HG03469 (cell line): ENCODE data around the gene KRT6A.
"Not testable (repeated sequence)": the region's sequence is repeated elsewhere in the genome, so short reads cannot be mapped to it uniquely, and the experiment has no call there.

ENCODE experiments used
- ATAC-seq: cut with Tn5 transposase; IDR thresholded peaks from one replicate; pipeline ENCODE4 v1.9.1; 2021; ENCODE audit warnings: mild to moderate bottlenecking, moderate library complexity, moderate number of reproducible peaks; ENCODE audit not compliant: unreplicated experiment

KRT6A gene

GRCh38 chr12:52474212-52474611 is 18.8 kb downstream of the KRT6A start:
- no peak for ATAC-seq

- no peak for ATAC-seq
These were observed 19.3 kb downstream of the KRT6A start, which contains the start of gene KRT6C for GRCh38 chr12:52473768-52474167. Gene KRT6C, minus strand, starts transcription at chr12:52473805. Its CDS starts 68 bp downstream, at chr12:52473737.

GRCh38 chr12:52469853-52470252 is 23.2 kb downstream of the KRT6A start:
- ATAC-seq = no peak

- ATAC-seq = no peak
These were observed 28.2 kb downstream of the KRT6A start for GRCh38 chr12:52464897-52465296.

GRCh38 chr12:52461693-52462092 is 31.4 kb downstream of the KRT6A start:
- ATAC-seq = no peak

- no peak for ATAC-seq
These were observed 34.2 kb downstream of the KRT6A start for GRCh38 chr12:52458861-52459260.

GRCh38 chr12:52455821-52456220 is 37.2 kb downstream of the KRT6A start:
- ATAC-seq = no peak

GRCh38 chr12:52454411-52455201 is 38.5 kb downstream of the KRT6A start:
- no peak for ATAC-seq

GRCh38 chr12:52452101-52452500 is 41.0 kb downstream of the KRT6A start, which contains the start of gene KRT6B:
Gene KRT6B, minus strand, starts transcription at chr12:52452146. Its CDS starts 68 bp downstream, at chr12:52452078.
- ATAC-seq = no peak

- ATAC-seq = no peak
These were observed 44.8 kb downstream of the KRT6A start for GRCh38 chr12:52448228-52448627.

GRCh38 chr12:52447196-52447595 is 45.9 kb downstream of the KRT6A start:
- not testable (repeated sequence) for ATAC-seq

GRCh38 chr12:52446367-52447045 is 46.6 kb downstream of the KRT6A start:
- no peak for ATAC-seq

GRCh38 chr12:52445876-52446275 is 47.2 kb downstream of the KRT6A start:
- ATAC-seq = no peak

- ATAC-seq = no peak
These were observed 48.1 kb downstream of the KRT6A start for GRCh38 chr12:52444647-52445595.

- ATAC-seq = no peak
These were observed 49.1 kb downstream of the KRT6A start for GRCh38 chr12:52443966-52444365.

GRCh38 chr12:52442600-52443061 is 50.4 kb downstream of the KRT6A start:
- ATAC-seq = no peak

- no peak for ATAC-seq
These were observed 51.6 kb downstream of the KRT6A start for GRCh38 chr12:52441320-52441911.

GRCh38 chr12:52440821-52441319 is 52.2 kb downstream of the KRT6A start:
- ATAC-seq = no peak

- ATAC-seq = no peak
These were observed 53.2 kb downstream of the KRT6A start for GRCh38 chr12:52439845-52440244.

GRCh38 chr12:52439420-52439819 is 53.6 kb downstream of the KRT6A start:
- ATAC-seq = no peak
